Loucy (cell line): Measurements from ENCODE around the gene ANKRD13C.

ENCODE experiments used
- CTCF ChIP-seq: fragments of 200-600 bp; sonication (generic); conservative IDR thresholded peaks from 2 replicates; pipeline ENCODE4 v1.5.1; 2014; ENCODE audit warnings: mild to moderate bottlenecking, antibody characterized with exemption, low read length
- EZH2phosphoT487 ChIP-seq: fragments of 200-600 bp; IDR thresholded peaks from 2 replicates; pipeline ENCODE4 v1.6.1; 2018; ENCODE audit warnings: antibody characterized with exemption, mild to moderate bottlenecking, moderate library complexity, borderline replicate concordance

GRCh38 chr1:70248729-70249128 lies 105.8 kb downstream of the ANKRD13C start:
- no peak for TF ChIP-seq CTCF
- no peak for TF ChIP-seq EZH2phosphoT487
